Measurements from ENCODE around the gene CORIN.
"Not testable (repeated sequence)": the region's sequence is repeated elsewhere in the genome, so short reads cannot be mapped to it uniquely, and the experiment has no call there.

The CORIN gene

DNA sequence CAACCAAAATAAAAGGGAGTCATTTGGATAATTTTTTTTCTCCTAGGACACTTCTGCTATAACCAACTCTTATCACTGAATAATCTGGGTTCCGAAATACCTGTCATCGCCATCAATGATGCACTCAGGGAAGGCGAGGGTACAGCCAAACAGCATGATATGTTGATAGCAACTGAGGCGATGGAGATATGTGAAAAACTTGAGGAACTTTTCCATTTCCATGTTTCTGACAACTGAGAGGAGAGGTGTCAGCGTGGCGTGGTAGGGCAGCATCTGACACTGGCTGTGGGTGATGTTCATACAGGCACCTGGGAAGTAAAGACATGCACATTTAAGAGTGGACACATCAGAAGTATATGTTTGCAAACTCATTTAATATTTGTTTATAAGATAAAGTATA is 74.6 kb downstream of the CORIN start:
- Histone ChIP-seq H3K27ac (ENCODE audit: low read depth, low read length) (no peak overlapping the region), H2BK5ac (ENCODE audit: low read length) (no peak overlapping the region), H3K18ac (ENCODE audit: low read length) (no peak overlapping the region), H2AK5ac (ENCODE audit: low read length) (no peak overlapping the region), H3K9ac (ENCODE audit: low read length) (no peak overlapping the region), H2BK15ac (replicated peaks; ENCODE audit: low read depth) (no peak overlapping the region), H3K79me2 (ENCODE audit: control insufficient read depth, insufficient read depth, low read length) (no peaks in the 10 kb centered on the region), H2BK120ac (ENCODE audit: low read depth, low read length) (no peak overlapping the region), H3K23ac (ENCODE audit: low read length) (no peak overlapping the region), H3K79me1 (ENCODE audit: low read length) (no peaks in the 10 kb centered on the region), H3K4me2 (ENCODE audit: low read length) (no peak overlapping the region), H3K4me1 (ENCODE audit: control insufficient read depth, low read depth, low read length) (no peaks in the 10 kb centered on the region), H3K27me3 (ENCODE audit: insufficient read depth, low read length, poor library complexity) (no peaks in the 10 kb centered on the region), H3K36me3 (ENCODE audit: control insufficient read depth, insufficient read depth, low read length) (no peaks in the 10 kb centered on the region), H3K4ac (ENCODE audit: low read depth, low read length) (no peak overlapping the region), H3K56ac (ENCODE audit: low read length) (no peak overlapping the region), H4K8ac (ENCODE audit: low read depth, low read length) (no peak overlapping the region), H3K4me3 (ENCODE audit: low read length) (no peak overlapping the region), H4K5ac (ENCODE audit: low read length) (no peak overlapping the region)
- WGBS (ENCODE audit: extremely low coverage, insufficient coverage, low lambda C conversion rate): no CpG with 5 or more reads among the region's 6 CpGs
- no peak for DNase-seq

DNA sequence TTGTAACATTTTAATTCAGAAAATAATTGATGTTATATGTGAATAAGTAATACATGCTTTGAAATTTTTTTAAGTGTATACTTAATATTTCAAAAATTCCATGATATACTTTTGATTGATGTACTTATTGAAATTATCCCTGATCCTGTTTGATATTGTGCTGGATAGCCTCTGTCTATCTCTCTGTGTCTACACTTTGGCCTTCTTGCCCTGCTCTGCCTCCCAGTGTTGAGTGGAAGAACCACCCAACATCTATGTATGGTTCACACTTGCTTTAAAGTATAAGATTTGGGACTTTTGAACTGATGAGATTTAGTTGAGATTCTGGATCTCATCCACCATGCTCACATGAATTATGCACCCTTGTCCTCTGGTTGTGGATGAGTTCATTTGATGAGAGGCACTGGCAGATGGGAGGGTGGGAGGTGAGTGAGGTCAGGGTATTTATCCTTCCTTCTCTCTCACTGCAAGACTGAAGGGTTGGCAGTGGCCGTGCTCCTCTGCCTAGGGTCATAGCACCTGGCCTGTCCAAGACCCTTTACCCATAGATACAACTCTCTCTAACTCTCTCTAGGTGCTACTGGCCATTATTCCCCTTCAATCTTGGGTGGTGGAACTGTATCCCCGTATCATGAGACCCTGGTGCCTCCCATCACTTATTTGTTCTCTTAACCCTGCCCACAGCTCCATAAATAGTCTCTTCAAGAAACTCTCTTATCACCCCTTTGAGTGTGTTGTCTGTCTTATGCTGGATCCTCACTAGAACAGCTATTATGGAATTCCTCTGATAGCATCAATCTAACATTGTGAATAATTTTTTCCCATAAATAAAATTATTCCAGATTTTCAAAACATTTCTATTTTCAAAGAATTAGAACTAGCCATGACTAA is 75.2 kb downstream of the CORIN start:
- H3K79me2 ChIP-seq (ENCODE audit: control insufficient read depth, insufficient read depth, low read length): no peaks in the 10 kb centered on the region
- no peak overlapping the region for H2AK5ac ChIP-seq (ENCODE audit: low read length)
- no peak overlapping the region for H3K18ac ChIP-seq (ENCODE audit: low read length)
- no peaks in the 10 kb centered on the region for H3K36me3 ChIP-seq (ENCODE audit: control insufficient read depth, insufficient read depth, low read length)
- DNase-seq: no peak
- H4K8ac ChIP-seq (ENCODE audit: low read depth, low read length): no peak overlapping the region
- H3K4me3 ChIP-seq (ENCODE audit: low read length): no peak overlapping the region
- H3K9ac ChIP-seq (ENCODE audit: low read length): no peak overlapping the region
- H2BK5ac ChIP-seq (ENCODE audit: low read length): no peak overlapping the region
- H3K79me1 ChIP-seq (ENCODE audit: low read length): no peaks in the 10 kb centered on the region
- H3K4ac ChIP-seq (ENCODE audit: low read depth, low read length): no peak overlapping the region
- no peak overlapping the region for H3K23ac ChIP-seq (ENCODE audit: low read length)
- no peak overlapping the region for H3K4me2 ChIP-seq (ENCODE audit: low read length)
- H3K27ac ChIP-seq (ENCODE audit: low read depth, low read length): no peak overlapping the region
- H2BK120ac ChIP-seq (ENCODE audit: low read depth, low read length): no peak overlapping the region
- H3K4me1 ChIP-seq (ENCODE audit: control insufficient read depth, low read depth, low read length): no peaks in the 10 kb centered on the region
- no CpG with 5 or more reads among the region's 2 CpGs for WGBS (ENCODE audit: extremely low coverage, insufficient coverage, low lambda C conversion rate)
- no peaks in the 10 kb centered on the region for H3K27me3 ChIP-seq (ENCODE audit: insufficient read depth, low read length, poor library complexity)
- H3K56ac ChIP-seq (ENCODE audit: low read length): no peak overlapping the region
- no peak overlapping the region for H4K5ac ChIP-seq (ENCODE audit: low read length)
- no peak overlapping the region for H2BK15ac ChIP-seq (replicated peaks; ENCODE audit: low read depth)

DNA sequence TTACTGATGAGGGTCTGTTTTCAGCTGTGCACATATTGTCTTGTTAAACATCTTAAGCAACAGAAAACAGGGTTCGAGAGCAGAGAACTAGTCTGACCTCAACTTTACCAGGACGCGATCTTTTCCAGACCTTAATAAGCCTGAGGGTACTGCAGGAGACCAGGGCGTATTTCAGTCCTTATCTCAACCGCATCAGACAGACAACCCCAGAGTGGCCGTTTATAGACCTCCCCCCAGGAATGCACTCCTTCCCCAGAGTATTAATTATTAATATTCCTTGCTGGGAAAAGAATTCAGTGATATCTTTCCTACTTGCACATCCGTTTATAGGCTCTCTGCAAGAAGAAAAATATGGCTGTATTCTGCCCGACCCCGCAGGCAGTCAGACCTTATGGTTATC is 84.6 kb downstream of the CORIN start:
- not testable (repeated sequence) for H2AK5ac ChIP-seq (ENCODE audit: low read length); H2BK120ac ChIP-seq (ENCODE audit: low read depth, low read length); H3K27me3 ChIP-seq (ENCODE audit: insufficient read depth, low read length, poor library complexity); H3K36me3 ChIP-seq (ENCODE audit: control insufficient read depth, insufficient read depth, low read length); H3K4me2 ChIP-seq (ENCODE audit: low read length); H3K9ac ChIP-seq (ENCODE audit: low read length); H3K56ac ChIP-seq (ENCODE audit: low read length); DNase-seq; H3K27ac ChIP-seq (ENCODE audit: low read depth, low read length); H4K5ac ChIP-seq (ENCODE audit: low read length); H2BK5ac ChIP-seq (ENCODE audit: low read length); H3K79me2 ChIP-seq (ENCODE audit: control insufficient read depth, insufficient read depth, low read length); H2BK15ac ChIP-seq (replicated peaks; ENCODE audit: low read depth); H3K18ac ChIP-seq (ENCODE audit: low read length); H3K23ac ChIP-seq (ENCODE audit: low read length); H3K79me1 ChIP-seq (ENCODE audit: low read length); H3K4me3 ChIP-seq (ENCODE audit: low read length); H4K8ac ChIP-seq (ENCODE audit: low read depth, low read length); H3K4ac ChIP-seq (ENCODE audit: low read depth, low read length); H3K4me1 ChIP-seq (ENCODE audit: control insufficient read depth, low read depth, low read length)
- WGBS (ENCODE audit: extremely low coverage, insufficient coverage, low lambda C conversion rate): no CpG with 5 or more reads among the region's 9 CpGs

DNA sequence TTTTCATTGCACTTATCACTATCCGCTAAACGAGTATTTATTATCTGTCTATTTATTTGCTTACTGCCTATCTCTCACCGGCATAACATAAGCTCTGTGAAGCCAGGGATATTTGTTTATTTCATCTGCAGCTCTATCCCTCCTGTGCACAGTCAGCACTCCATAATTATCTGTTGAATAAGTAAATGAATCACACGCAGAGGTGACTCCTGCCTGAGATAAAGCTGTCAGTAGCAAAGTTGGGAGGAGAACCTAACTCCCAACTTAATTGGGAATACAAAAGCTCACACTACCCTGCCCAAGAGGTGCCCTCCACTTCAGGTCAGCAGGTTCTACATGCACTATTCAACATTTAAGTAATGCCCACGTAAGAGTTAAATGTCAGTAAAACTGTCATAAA is 85.7 kb downstream of the CORIN start:
- H3K79me1 ChIP-seq (ENCODE audit: low read length): no peaks in the 10 kb centered on the region
- H3K27me3 ChIP-seq (ENCODE audit: insufficient read depth, low read length, poor library complexity): no peaks in the 10 kb centered on the region

DNA sequence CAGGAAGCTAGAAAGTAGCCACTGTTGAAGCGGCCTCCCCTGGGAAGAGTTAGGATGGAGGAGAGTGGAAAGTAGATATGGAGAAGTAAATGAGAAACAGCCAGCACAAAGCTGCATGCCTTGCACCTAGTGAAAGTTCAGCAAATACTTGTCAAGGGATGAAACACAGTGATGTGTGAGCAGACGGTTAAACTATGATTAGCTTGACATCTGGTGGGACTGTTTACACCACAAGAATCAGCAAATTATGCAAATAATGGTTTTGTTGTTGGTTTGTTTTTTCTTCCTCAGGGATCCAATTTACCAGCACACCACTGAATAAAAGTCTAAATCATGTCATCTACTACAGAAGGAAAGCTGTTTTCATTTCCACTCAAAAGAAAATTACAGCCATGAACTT is 87.1 kb downstream of the CORIN start:
- Histone ChIP-seq H3K4me1 (ENCODE audit: control insufficient read depth, low read depth, low read length) (no peaks in the 10 kb centered on the region), H3K9ac (ENCODE audit: low read length) (no peak overlapping the region), H2BK15ac (replicated peaks; ENCODE audit: low read depth) (no peak overlapping the region), H3K79me2 (ENCODE audit: control insufficient read depth, insufficient read depth, low read length) (no peaks in the 10 kb centered on the region), H3K79me1 (ENCODE audit: low read length) (no peaks in the 10 kb centered on the region), H3K4me2 (ENCODE audit: low read length) (no peak overlapping the region), H3K18ac (ENCODE audit: low read length) (no peak overlapping the region), H3K4ac (ENCODE audit: low read depth, low read length) (no peak overlapping the region), H4K5ac (ENCODE audit: low read length) (no peak overlapping the region), H3K4me3 (ENCODE audit: low read length) (no peak overlapping the region), H3K27me3 (ENCODE audit: insufficient read depth, low read length, poor library complexity) (no peaks in the 10 kb centered on the region), H3K36me3 (ENCODE audit: control insufficient read depth, insufficient read depth, low read length) (no peaks in the 10 kb centered on the region), H3K56ac (ENCODE audit: low read length) (no peak overlapping the region), H2BK120ac (ENCODE audit: low read depth, low read length) (no peak overlapping the region), H3K23ac (ENCODE audit: low read length) (no peak overlapping the region), H3K27ac (ENCODE audit: low read depth, low read length) (no peak overlapping the region), H2BK5ac (ENCODE audit: low read length) (no peak overlapping the region), H2AK5ac (ENCODE audit: low read length) (no peak overlapping the region), H4K8ac (ENCODE audit: low read depth, low read length) (no peak overlapping the region)
- no CpG with 5 or more reads among the region's 2 CpGs for WGBS (ENCODE audit: extremely low coverage, insufficient coverage, low lambda C conversion rate)
- no peak for DNase-seq

More for the DNA sequence above, 85.7 kb downstream of the CORIN start:
- no peak overlapping the region for H3K9ac ChIP-seq (ENCODE audit: low read length)
- no peaks in the 10 kb centered on the region for H3K79me2 ChIP-seq (ENCODE audit: control insufficient read depth, insufficient read depth, low read length)
- no peak overlapping the region for H3K27ac ChIP-seq (ENCODE audit: low read depth, low read length)
- no peak overlapping the region for H3K4ac ChIP-seq (ENCODE audit: low read depth, low read length)
- H4K5ac ChIP-seq (ENCODE audit: low read length): no peak overlapping the region
- no peak for DNase-seq
- no peak overlapping the region for H3K4me2 ChIP-seq (ENCODE audit: low read length)
- no peaks in the 10 kb centered on the region for H3K4me1 ChIP-seq (ENCODE audit: control insufficient read depth, low read depth, low read length)
- no peak overlapping the region for H2AK5ac ChIP-seq (ENCODE audit: low read length)
- H2BK120ac ChIP-seq (ENCODE audit: low read depth, low read length): no peak overlapping the region
- H2BK5ac ChIP-seq (ENCODE audit: low read length): no peak overlapping the region
- no peaks in the 10 kb centered on the region for H3K36me3 ChIP-seq (ENCODE audit: control insufficient read depth, insufficient read depth, low read length)
- no peak overlapping the region for H3K23ac ChIP-seq (ENCODE audit: low read length)
- WGBS (ENCODE audit: extremely low coverage, insufficient coverage, low lambda C conversion rate): no CpG with 5 or more reads among the region's 5 CpGs
- H3K4me3 ChIP-seq (ENCODE audit: low read length): no peak overlapping the region
- no peak overlapping the region for H4K8ac ChIP-seq (ENCODE audit: low read depth, low read length)
- H2BK15ac ChIP-seq (replicated peaks; ENCODE audit: low read depth): no peak overlapping the region
- H3K56ac ChIP-seq (ENCODE audit: low read length): no peak overlapping the region
- no peak overlapping the region for H3K18ac ChIP-seq (ENCODE audit: low read length)

DNA sequence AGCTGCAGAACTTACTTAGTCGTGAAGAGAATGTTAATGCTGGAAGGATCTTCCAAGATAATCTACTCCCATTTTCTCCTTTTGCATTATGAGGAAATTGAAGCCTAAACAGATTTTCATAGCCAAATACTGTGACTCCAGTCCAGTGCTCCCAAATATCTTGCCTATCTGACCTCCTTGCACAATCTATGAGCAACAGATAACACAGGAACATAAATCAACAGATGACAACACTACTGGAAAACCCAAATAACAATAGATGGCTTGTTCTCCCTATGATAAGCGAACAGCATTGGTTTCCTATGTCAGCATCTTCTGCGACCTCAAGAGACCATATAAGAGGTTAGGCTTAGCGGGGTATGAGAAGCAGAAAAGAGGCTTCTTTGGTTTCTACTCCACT is 88.0 kb downstream of the CORIN start:
- Histone ChIP-seq H3K79me2 (ENCODE audit: control insufficient read depth, insufficient read depth, low read length) (no peaks in the 10 kb centered on the region), H3K27ac (ENCODE audit: low read depth, low read length) (no peak overlapping the region), H4K8ac (ENCODE audit: low read depth, low read length) (no peak overlapping the region), H3K9ac (ENCODE audit: low read length) (no peak overlapping the region), H3K79me1 (ENCODE audit: low read length) (no peaks in the 10 kb centered on the region), H3K36me3 (ENCODE audit: control insufficient read depth, insufficient read depth, low read length) (no peaks in the 10 kb centered on the region), H2BK120ac (ENCODE audit: low read depth, low read length) (no peak overlapping the region), H4K5ac (ENCODE audit: low read length) (no peak overlapping the region), H3K18ac (ENCODE audit: low read length) (no peak overlapping the region), H3K4me3 (ENCODE audit: low read length) (no peak overlapping the region), H2BK15ac (replicated peaks; ENCODE audit: low read depth) (no peak overlapping the region), H3K4me2 (ENCODE audit: low read length) (no peak overlapping the region), H3K4ac (ENCODE audit: low read depth, low read length) (no peak overlapping the region), H2BK5ac (ENCODE audit: low read length) (no peak overlapping the region), H3K56ac (ENCODE audit: low read length) (no peak overlapping the region), H2AK5ac (ENCODE audit: low read length) (no peak overlapping the region), H3K23ac (ENCODE audit: low read length) (no peak overlapping the region), H3K27me3 (ENCODE audit: insufficient read depth, low read length, poor library complexity) (no peaks in the 10 kb centered on the region), H3K4me1 (ENCODE audit: control insufficient read depth, low read depth, low read length) (no peaks in the 10 kb centered on the region)
- no CpG with 5 or more reads among the region's 4 CpGs for WGBS (ENCODE audit: extremely low coverage, insufficient coverage, low lambda C conversion rate)
- DNase-seq: no peak
